Caco-2 (cell line): ENCODE measurements around the gene HORMAD2. TPM values are rescaled to one million over a fixed set of nuclear protein-coding genes. Genes with fewer than 3 reads are reported as not detected.

Source experiments
- BruUV-seq: library from RNA; stranded (reverse); fragments of 400-500 nt; replicated peaks from 2 replicates; lab custom pipeline; 2021; lab: Mats Ljungman, UMichigan
- CTCF ChIA-PET: fragments of 300-600 bp; sonication (Branson Sonifier 250); formaldehyde crosslinking; loops from one replicate; lab custom pipeline; 2022; ENCODE audit warnings: antibody characterized with exemption; lab: Charles Lee
- POLR2A ChIA-PET: fragments of 300-600 bp; sonication (Branson Sonifier 250); formaldehyde crosslinking; loops from one replicate; lab custom pipeline; 2022; ENCODE audit warnings: antibody characterized with exemption; lab: Charles Lee
- DNase-seq, 2 experiments: peaks; one replicate each; pipeline versions ENCODE4 v3.0.0 to v3.0.0-alpha.2; 2020 to 2022
- H3K27me3 ChIP-seq: replicated peaks from 2 replicates; pipeline ENCODE4 v1.6.0; 2011; ENCODE audit warnings: low read length; ENCODE audit not compliant: control insufficient read depth, insufficient read depth
- H3K36me3 ChIP-seq: 2 replicates; pipeline ENCODE4 v1.5.1; 2011; ENCODE audit warnings: low read length; ENCODE audit not compliant: control insufficient read depth, insufficient read depth
- H3K4me1 ChIP-seq: fragments of 250-450 bp; sonication (Bioruptor Pico); 2 replicates; pipeline ENCODE4 v1.5.1; 2020; ENCODE audit warnings: mild to moderate bottlenecking
- H3K4me3 ChIP-seq: 2 replicates; pipeline ENCODE4 v1.5.1; 2011; ENCODE audit warnings: low read depth, mild to moderate bottlenecking, control low read depth, low read length
- H3K9me3 ChIP-seq: fragments of 250-450 bp; sonication (Bioruptor Pico); 2 replicates; pipeline ENCODE4 v1.5.1; 2020; ENCODE audit warnings: mild to moderate bottlenecking, moderate library complexity
- H3K27ac Mint-ChIP-seq: one replicate; pipeline ENCODE4 v1.8.0; 2022; ENCODE audit warnings: mixed read lengths; ENCODE audit not compliant: unreplicated experiment
- H3K27me3 Mint-ChIP-seq: one replicate; pipeline ENCODE4 v1.8.0; 2022; ENCODE audit warnings: mixed read lengths; ENCODE audit not compliant: insufficient read depth, unreplicated experiment
- H3K36me3 Mint-ChIP-seq: one replicate; pipeline ENCODE4 v1.8.0; 2022; ENCODE audit warnings: mild to moderate bottlenecking, mixed read lengths; ENCODE audit not compliant: insufficient read depth, unreplicated experiment
- H3K4me1 Mint-ChIP-seq: one replicate; pipeline ENCODE4 v1.8.0; 2022; ENCODE audit warnings: low read depth, mixed read lengths; ENCODE audit not compliant: unreplicated experiment
- H3K4me3 Mint-ChIP-seq: one replicate; pipeline ENCODE4 v1.8.0; 2022; ENCODE audit warnings: mild to moderate bottlenecking, moderate library complexity, mixed read lengths; ENCODE audit not compliant: unreplicated experiment
- H3K9me3 Mint-ChIP-seq: one replicate; pipeline ENCODE4 v1.8.0; 2022; ENCODE audit warnings: mixed read lengths; ENCODE audit not compliant: unreplicated experiment
- CTCF ChIP-seq, 2 experiments: fragments of 200-600 bp in 1 of 2; IDR thresholded peaks; 1 replicate in 1 of 2; 2 replicates in 1 of 2; pipeline versions ENCODE4 v1.5.1 to v1.8.0; 2011 to 2022; ENCODE audit warnings: antibody characterized with exemption in 1 of 2, control low read depth in 1 of 2, inconsistent platforms in 1 of 2, low read depth in 1 of 2, low read length in 1 of 2, mild to moderate bottlenecking in 1 of 2, moderate library complexity in 1 of 2; ENCODE audit not compliant: insufficient read depth in 1 of 2, severe bottlenecking in 1 of 2, unreplicated experiment in 1 of 2
- intact Hi-C: fragments of 100-400 bp; cut with micrococcal nuclease; formaldehyde crosslinking; loops from one replicate; pipeline ENCODE4 v1.10.0; 2022; ENCODE audit not compliant: unreplicated experiment
- total RNA-seq: library from RNA; stranded (reverse); gene quantifications from 2 replicates; pipeline ENCODE4 v1.2.3, GENCODE V29; 2022

HORMAD2 gene
- total RNA-seq, 1 experiment from 2014 or later = 3.1 TPM

- intact Hi-C loops = no loop called here
- H3K4me1 Mint-ChIP-seq = no peaks in the 10 kb centered on the region
- Histone ChIP-seq H3K36me3 (no peaks in the 10 kb centered on the region), H3K9me3 (no peaks in the 10 kb centered on the region), H3K4me1 (peaks cover 11% of the 10 kb centered on the region), H3K27me3 (no peaks in the 10 kb centered on the region), H3K4me3 (no peak overlapping the region)
- no peaks in the 10 kb centered on the region for H3K27me3 Mint-ChIP-seq
- ChIA-PET CTCF (no interaction called here), POLR2A (no interaction called here)
- no peak overlapping the region for H3K27ac Mint-ChIP-seq
- no peaks in the 10 kb centered on the region for H3K36me3 Mint-ChIP-seq
- TF ChIP-seq CTCF (IDR thresholded peaks at IDR 0.05; ENCODE audit: insufficient read depth in 1 of 2, low read depth in 1 of 2, low read length in 1 of 2, severe bottlenecking in 1 of 2, unreplicated experiment in 1 of 2) = no peak
- BruUV-seq = no TSS peak
- DNase-seq = no peak
- no peak overlapping the region for H3K4me3 Mint-ChIP-seq
- no peaks in the 10 kb centered on the region for H3K9me3 Mint-ChIP-seq
Observed at GRCh38 chr22:30180616-30181015, 100.4 kb downstream of the HORMAD2 start.

- POLR2A ChIA-PET = no interaction called here
- DNase-seq = no peak
- no peaks in the 10 kb centered on the region for H3K27me3 Mint-ChIP-seq
- H3K27ac Mint-ChIP-seq = no peak overlapping the region
- peaks cover 4% of the 10 kb centered on the region for H3K4me1 Mint-ChIP-seq
- H3K36me3 Mint-ChIP-seq = no peaks in the 10 kb centered on the region
- Histone ChIP-seq H3K4me3 (no peak overlapping the region), H3K27me3 (no peaks in the 10 kb centered on the region), H3K9me3 (no peaks in the 10 kb centered on the region), H3K36me3 (no peaks in the 10 kb centered on the region), H3K4me1 (peaks cover 11% of the 10 kb centered on the region)
- intact Hi-C loops = no loop called here
- CTCF ChIA-PET = interaction anchor here (0.5 to 0.7 kb wide), 3 partner anchors 74 to 808 kb away, joined by 3 to 4 read pairs (median 4); no protein-coding TSS in a partner anchor
- BruUV-seq = no TSS peak
- no peak for TF ChIP-seq CTCF (IDR thresholded peaks at IDR 0.05; ENCODE audit: insufficient read depth in 1 of 2, low read depth in 1 of 2, low read length in 1 of 2, severe bottlenecking in 1 of 2, unreplicated experiment in 1 of 2)
- H3K9me3 Mint-ChIP-seq = no peaks in the 10 kb centered on the region
- no peak overlapping the region for H3K4me3 Mint-ChIP-seq
Observed at GRCh38 chr22:30181459-30182349, 101.4 kb downstream of the HORMAD2 start.

GRCh38 chr22:30182350-30182745 is 102.1 kb downstream of the HORMAD2 start:
- CTCF ChIA-PET = interaction anchor here (0.6 kb wide), 1 partner anchor 241 kb away, joined by 4 read pairs; no protein-coding TSS in a partner anchor
- BruUV-seq = no TSS peak
- POLR2A ChIA-PET = no interaction called here

More at GRCh38 chr22:30182350-30182745, 102.1 kb downstream of the HORMAD2 start:
- H3K27me3 Mint-ChIP-seq = no peaks in the 10 kb centered on the region
- TF ChIP-seq CTCF (IDR thresholded peaks at IDR 0.05; ENCODE audit: insufficient read depth in 1 of 2, low read depth in 1 of 2, low read length in 1 of 2, severe bottlenecking in 1 of 2, unreplicated experiment in 1 of 2) = no peak
- no peaks in the 10 kb centered on the region for H3K36me3 ChIP-seq
- H3K4me1 Mint-ChIP-seq = peaks cover 4% of the 10 kb centered on the region
- no peak for DNase-seq
- H3K9me3 ChIP-seq = no peaks in the 10 kb centered on the region
- peaks cover 11% of the 10 kb centered on the region for H3K4me1 ChIP-seq
- H3K27ac Mint-ChIP-seq = no peak overlapping the region
- no peak overlapping the region for H3K4me3 ChIP-seq
- H3K9me3 Mint-ChIP-seq = no peaks in the 10 kb centered on the region
- no peaks in the 10 kb centered on the region for H3K27me3 ChIP-seq
- intact Hi-C loops = no loop called here
- no peaks in the 10 kb centered on the region for H3K36me3 Mint-ChIP-seq
- H3K4me3 Mint-ChIP-seq = no peak overlapping the region
